Left lung (tissue), 10 donors: ENCODE measurements around the gene GNA15. TPM values are rescaled to one million over a fixed set of nuclear protein-coding genes. Genes with fewer than 3 reads are reported as not detected.

Experiments used
- ATAC-seq: fragments of 200-7000 bp; cut with Tn5 transposase; one replicate; pipeline ENCODE4 v1.9.1; 2020; ENCODE audit warnings: moderate library complexity
- DNase-seq, 4 donors: peaks; one replicate each; pipeline ENCODE4 v3.0.0-alpha.2; 2013 to 2020
- H3K27ac ChIP-seq, 2 donors: fragments of 200-600 bp; sonication (generic) in 1 of 2; one replicate each; pipeline versions ENCODE4 v1.5.0 to v1.8.0; 2020 to 2021
- H3K27me3 ChIP-seq, 2 donors: fragments of 200-600 bp; sonication (generic) in 1 of 2; one replicate each; pipeline versions ENCODE4 v1.5.0 to v1.8.0; 2020 to 2021
- H3K36me3 ChIP-seq, 2 donors: fragments of 200-600 bp; sonication (generic) in 1 of 2; one replicate each; pipeline versions ENCODE4 v1.5.0 to v1.8.0; 2020 to 2021
- H3K4me1 ChIP-seq, 2 donors: fragments of 200-600 bp; one replicate each; pipeline ENCODE4 v1.8.0; 2021
- H3K4me3 ChIP-seq, 2 donors: fragments of 200-600 bp; sonication (generic) in 1 of 2; one replicate each; pipeline versions ENCODE4 v1.5.0 to v1.8.0; 2020 to 2021; ENCODE audit warnings: mild to moderate bottlenecking in 1 of 2
- H3K9me3 ChIP-seq, 2 donors: fragments of 200-600 bp; sonication (generic) in 1 of 2; one replicate each; pipeline versions ENCODE4 v1.5.0 to v1.8.0; 2020 to 2021
- intact Hi-C, 2 donors: fragments of 100-400 bp; cut with DNase I; formaldehyde crosslinking; loops; one replicate each; pipeline versions ENCODE4 v1.11.2 to v1.14.2; 2022
- polyA plus RNA-seq, 6 donors: library from polyadenylated mRNA; unstranded; fragments of 120-200 nt; gene quantifications; one replicate each; pipeline ENCODE4 v1.2.1, GENCODE V29; 2013; ENCODE audit not compliant: insufficient read length in 6 of 6
- total RNA-seq, 2 donors: library from RNA; stranded (reverse); fragmentation: NEBNext Ultra II Directional; extraction: Animal tissue kit (Norgen Biotek cat#: 25700); gene quantifications; one replicate each; pipeline ENCODE4 v1.2.1, GENCODE V29; 2021
- TF ChIP-seq, protein P1 (sequence below), 2 donors: fragments of 200-600 bp; sonication (generic) in 1 of 2; IDR thresholded peaks; one replicate each; pipeline versions ENCODE4 v1.5.0 to v1.8.0; 2021; ENCODE audit warnings: antibody characterized with exemption in 2 of 2
- donor health status: DM: no; HTN: yes; CAD: no.
- donor health status: DM: no; HTN: no; CAD: no.

The GNA15 gene
- total and polyA plus RNA-seq, 8 donors = 1.8 to 35.9 (median 2.8) TPM

DNA sequence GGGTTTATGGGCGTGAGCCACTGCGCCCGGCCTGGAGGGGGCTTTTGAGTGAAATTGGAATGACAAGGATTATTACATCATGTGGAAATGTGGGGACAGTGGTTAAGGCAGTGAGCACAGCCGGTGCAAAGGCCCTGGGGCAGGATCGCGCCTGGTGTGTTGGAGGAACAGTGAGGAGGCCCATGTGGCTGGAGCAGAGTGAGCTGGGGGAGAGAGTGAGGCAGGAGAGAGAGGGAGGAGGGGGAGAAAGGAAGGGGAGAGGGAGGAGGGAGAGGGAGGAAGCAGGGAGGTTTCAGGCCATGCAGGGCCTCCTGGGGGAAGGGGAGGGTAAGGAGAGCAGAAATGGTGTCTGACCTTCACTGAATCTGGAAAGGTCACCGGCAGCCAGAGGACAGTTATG lies 77.3 kb downstream of the GNA15 start:
- Histone ChIP-seq H3K36me3 (peaks cover 0 to 14% of the 10 kb centered on the region in 2 donors), H3K27ac (no peak overlapping the region), H3K27me3 (no peaks in the 10 kb centered on the region), H3K4me1 (no peaks in the 10 kb centered on the region), H3K4me3 (no peak overlapping the region), H3K9me3 (no peaks in the 10 kb centered on the region)
- intact Hi-C loops = no loop called here
- no peak for ATAC-seq
- TF ChIP-seq, protein P1, sequence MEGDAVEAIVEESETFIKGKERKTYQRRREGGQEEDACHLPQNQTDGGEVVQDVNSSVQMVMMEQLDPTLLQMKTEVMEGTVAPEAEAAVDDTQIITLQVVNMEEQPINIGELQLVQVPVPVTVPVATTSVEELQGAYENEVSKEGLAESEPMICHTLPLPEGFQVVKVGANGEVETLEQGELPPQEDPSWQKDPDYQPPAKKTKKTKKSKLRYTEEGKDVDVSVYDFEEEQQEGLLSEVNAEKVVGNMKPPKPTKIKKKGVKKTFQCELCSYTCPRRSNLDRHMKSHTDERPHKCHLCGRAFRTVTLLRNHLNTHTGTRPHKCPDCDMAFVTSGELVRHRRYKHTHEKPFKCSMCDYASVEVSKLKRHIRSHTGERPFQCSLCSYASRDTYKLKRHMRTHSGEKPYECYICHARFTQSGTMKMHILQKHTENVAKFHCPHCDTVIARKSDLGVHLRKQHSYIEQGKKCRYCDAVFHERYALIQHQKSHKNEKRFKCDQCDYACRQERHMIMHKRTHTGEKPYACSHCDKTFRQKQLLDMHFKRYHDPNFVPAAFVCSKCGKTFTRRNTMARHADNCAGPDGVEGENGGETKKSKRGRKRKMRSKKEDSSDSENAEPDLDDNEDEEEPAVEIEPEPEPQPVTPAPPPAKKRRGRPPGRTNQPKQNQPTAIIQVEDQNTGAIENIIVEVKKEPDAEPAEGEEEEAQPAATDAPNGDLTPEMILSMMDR (IDR thresholded peaks at IDR 0.05) = no peak
- DNase-seq = no peak

Other genes with a start within 250 kb of the GNA15 start
- 1 to 10 TPM; 5.7 to 6.6 TPM for gene ZNF57, start 235.1 kb upstream of the GNA15 start, total RNA-seq
- gene ZNF57, start 235.1 kb upstream of the GNA15 start, polyA plus RNA-seq = 1 to 10 TPM; 6.6 to 7.9 (median 7.4) TPM
- 1 to 10 TPM; 3.4 to 4.1 TPM for gene ZNF77, start 191.1 kb upstream of the GNA15 start, total RNA-seq
- 10 to 100 TPM in 2 of 6 donors, 1 to 10 TPM in 4; 8.8 to 10.3 (median 9.7) TPM for gene ZNF77, start 191.1 kb upstream of the GNA15 start, polyA plus RNA-seq
- 1 to 10 TPM; 3.3 to 6.9 TPM for gene TLE6, start 158.5 kb upstream of the GNA15 start, total RNA-seq
- gene TLE6, start 158.5 kb upstream of the GNA15 start, polyA plus RNA-seq = 10 to 100 TPM; 10.2 to 16.0 (median 10.7) TPM
- 10 to 100 TPM; 35.2 to 70.5 TPM for gene TLE2, start 106.8 kb upstream of the GNA15 start, total RNA-seq
- gene TLE2, start 106.8 kb upstream of the GNA15 start, polyA plus RNA-seq = 100 to 1,000 TPM; 148 to 244 (median 181) TPM
- 100 to 1,000 TPM; 335 to 409 TPM for gene TLE5, start 73.5 kb upstream of the GNA15 start, total RNA-seq
- gene TLE5, start 73.5 kb upstream of the GNA15 start, polyA plus RNA-seq = 100 to 1,000 TPM; 715 to 954 (median 823) TPM
- 10 to 100 TPM; 57.2 to 59.9 TPM for gene GNA11, start 41.7 kb upstream of the GNA15 start, total RNA-seq
- gene GNA11, start 41.7 kb upstream of the GNA15 start, polyA plus RNA-seq = 10 to 100 TPM; 50.9 to 66.3 (median 62.1) TPM
- 10 to 100 TPM in 1 of 2 donors, 1 to 10 TPM in 1; 9.3 to 20.8 TPM for gene S1PR4, start 42.7 kb downstream of the GNA15 start, total RNA-seq
- 1 to 10 TPM; 1.2 to 2.6 (median 1.8) TPM for gene S1PR4, start 42.7 kb downstream of the GNA15 start, polyA plus RNA-seq
- gene NCLN, start 49.9 kb downstream of the GNA15 start, total RNA-seq = 100 to 1,000 TPM in 1 of 2 donors, 10 to 100 TPM in 1; 67.7 to 121 TPM
- 10 to 100 TPM; 29.1 to 45.8 (median 36.8) TPM for gene NCLN, start 49.9 kb downstream of the GNA15 start, polyA plus RNA-seq
- gene CELF5, start 88.6 kb downstream of the GNA15 start, total RNA-seq = under 1 TPM in 1 of 2 donors, not detected in 1; 0.38 TPM
- gene CELF5, start 88.6 kb downstream of the GNA15 start, polyA plus RNA-seq = 1 to 10 TPM; 1.0 to 3.9 (median 2.5) TPM
- 100 to 1,000 TPM; 138 to 163 TPM for gene NFIC, start 230.6 kb downstream of the GNA15 start, total RNA-seq
- 10 to 100 TPM; 37.2 to 64.0 (median 51.5) TPM for gene NFIC, start 230.6 kb downstream of the GNA15 start, polyA plus RNA-seq